ENCODE data around the gene USP17L13.
"Not testable (repeated sequence)": the region's sequence is repeated elsewhere in the genome, so short reads cannot be mapped to it uniquely, and the experiment has no call there.

GRCh38 chr4:9210357-9210756 is 14.3 kb upstream of the USP17L13 start, which contains the start of gene USP17L10:
- TF ChIP-seq CTCF (conservative IDR thresholded peaks at IDR 0.05); EZH2 (IDR thresholded peaks at IDR 0.05; ENCODE audit: low read depth): not testable (repeated sequence)
